Measurements from ENCODE around the gene DOP1B. TPM values are rescaled to one million over a fixed set of nuclear protein-coding genes. Genes with fewer than 3 reads are reported as not detected.

DOP1B gene
- total RNA-seq, 1 experiment from 2014 or later, result 15.1 TPM

DNA sequence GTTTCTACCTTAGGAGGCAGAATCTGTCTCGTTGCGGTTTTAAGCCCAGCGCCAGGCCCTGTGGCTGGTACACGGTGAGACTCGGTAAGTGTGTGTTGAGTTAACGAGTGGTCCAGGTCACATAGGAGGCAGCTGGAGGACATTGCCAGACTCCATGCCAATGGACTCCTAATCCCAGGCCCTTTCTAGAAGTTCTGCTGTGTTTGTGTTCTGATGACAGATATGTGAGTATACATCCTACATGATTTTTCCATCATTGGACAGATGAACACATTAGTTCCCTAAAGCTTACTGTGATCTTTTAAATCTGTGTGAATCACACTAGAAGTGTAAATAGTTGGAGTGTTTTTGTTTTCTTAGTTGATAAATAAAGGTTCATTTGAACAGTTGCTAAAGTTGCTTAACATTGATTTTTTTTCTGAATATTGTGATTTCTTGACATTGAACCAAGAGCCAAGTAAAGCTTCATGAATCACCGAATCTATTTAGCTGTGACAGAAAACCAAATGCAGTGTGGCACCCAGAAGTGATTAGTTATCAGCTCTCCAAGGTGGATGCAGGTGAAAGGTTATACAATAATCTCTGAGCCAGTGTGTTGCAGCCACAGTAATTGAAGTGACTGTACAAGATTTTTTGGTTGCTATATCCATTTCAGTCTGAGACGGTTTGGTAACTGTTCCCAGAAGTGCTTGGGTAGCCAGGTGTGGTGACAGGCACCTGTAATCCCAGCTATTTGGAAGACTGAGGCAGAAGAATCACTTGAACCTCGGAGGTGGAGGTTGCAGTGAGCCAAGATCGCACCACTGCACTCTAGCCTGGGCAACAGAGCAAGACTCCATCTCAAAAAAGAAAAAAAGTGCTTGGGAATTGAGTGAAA is 46.3 kb downstream of the DOP1B start:
- Histone ChIP-seq H3K4me1 (replicated peaks; ENCODE audit: insufficient read depth) (peaks cover 48% of the 10 kb centered on the region), H3K4me2 (peak overlapping the region; percentile 68), H3K4me3 (no peak overlapping the region; the same call in 1 of the 2 replicates), H3K27ac (peak overlapping the region; percentile 90), H2AFZ (no peak overlapping the region), H3K36me3 (ENCODE audit: low read depth) (no peaks in the 10 kb centered on the region), H3K27me3 (ENCODE audit: insufficient read depth, low read depth) (no peaks in the 10 kb centered on the region), H3F3A (ENCODE audit: insufficient read depth, low read depth) (peaks cover 34% of the 10 kb centered on the region), H3K9me3 (ENCODE audit: insufficient read depth, low read depth) (no peaks in the 10 kb centered on the region), H3K9me2 (ENCODE audit: insufficient read depth) (no peaks in the 10 kb centered on the region), H3K79me2 (ENCODE audit: low read depth) (no peaks in the 10 kb centered on the region), H4K20me1 (ENCODE audit: insufficient read depth) (no peaks in the 10 kb centered on the region)
- BruUV-seq (replicated peaks), result no TSS peak
- DNase-seq, result peak; percentile 16 to 58
- intact Hi-C loops (cut with micrococcal nuclease; ENCODE audit: unreplicated experiment), result loop anchor here (1.0 to 2.0 kb wide), 2 partner anchors 14 to 48 kb away; no protein-coding TSS in a partner anchor
- ChIA-PET POLR2A (ENCODE audit: unreplicated experiment) (interaction anchor here (0.7 kb wide), 2 partner anchors 15 to 117 kb away, joined by 4 to 19 read pairs; partner anchors contain the start of gene MORC3), CTCF (interaction anchor here (0.6 to 1.6 kb wide), 3 partner anchors 10 to 117 kb away, joined by 3 to 5 read pairs (median 4); partner anchors contain the start of gene MORC3)
- TF ChIP-seq, protein P1, sequence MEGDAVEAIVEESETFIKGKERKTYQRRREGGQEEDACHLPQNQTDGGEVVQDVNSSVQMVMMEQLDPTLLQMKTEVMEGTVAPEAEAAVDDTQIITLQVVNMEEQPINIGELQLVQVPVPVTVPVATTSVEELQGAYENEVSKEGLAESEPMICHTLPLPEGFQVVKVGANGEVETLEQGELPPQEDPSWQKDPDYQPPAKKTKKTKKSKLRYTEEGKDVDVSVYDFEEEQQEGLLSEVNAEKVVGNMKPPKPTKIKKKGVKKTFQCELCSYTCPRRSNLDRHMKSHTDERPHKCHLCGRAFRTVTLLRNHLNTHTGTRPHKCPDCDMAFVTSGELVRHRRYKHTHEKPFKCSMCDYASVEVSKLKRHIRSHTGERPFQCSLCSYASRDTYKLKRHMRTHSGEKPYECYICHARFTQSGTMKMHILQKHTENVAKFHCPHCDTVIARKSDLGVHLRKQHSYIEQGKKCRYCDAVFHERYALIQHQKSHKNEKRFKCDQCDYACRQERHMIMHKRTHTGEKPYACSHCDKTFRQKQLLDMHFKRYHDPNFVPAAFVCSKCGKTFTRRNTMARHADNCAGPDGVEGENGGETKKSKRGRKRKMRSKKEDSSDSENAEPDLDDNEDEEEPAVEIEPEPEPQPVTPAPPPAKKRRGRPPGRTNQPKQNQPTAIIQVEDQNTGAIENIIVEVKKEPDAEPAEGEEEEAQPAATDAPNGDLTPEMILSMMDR (conservative IDR thresholded peaks at IDR 0.05), result no peak
- no peak for TF ChIP-seq EZH2 (IDR thresholded peaks at IDR 0.05; ENCODE audit: low read depth)

DNA sequence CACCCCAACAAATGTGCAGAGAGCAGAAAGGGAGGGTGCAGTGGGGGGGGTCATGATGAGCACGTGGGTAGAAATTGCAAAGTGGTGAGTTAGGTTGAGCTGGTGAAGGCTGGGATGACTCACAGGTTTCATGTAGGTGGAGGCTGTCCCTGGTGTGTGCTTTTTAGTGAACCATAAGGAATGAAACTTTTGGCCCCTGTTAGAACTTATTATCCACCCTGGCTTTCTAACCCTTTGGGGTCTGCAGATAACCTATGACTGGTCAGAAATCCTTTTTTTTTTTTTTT is 46.9 kb downstream of the DOP1B start:
- H3K27ac ChIP-seq, result peak overlapping the region; percentile 90
- peak overlapping the region; percentile 68 for H3K4me2 ChIP-seq
- peaks cover 51% of the 10 kb centered on the region for H3K4me1 ChIP-seq (replicated peaks; ENCODE audit: insufficient read depth)
- H3F3A ChIP-seq (ENCODE audit: insufficient read depth, low read depth), result peaks cover 34% of the 10 kb centered on the region
- peak; percentile 57 to 78 for DNase-seq
- no peaks in the 10 kb centered on the region for H3K27me3 ChIP-seq (ENCODE audit: insufficient read depth, low read depth)
- no peak overlapping the region for H2AFZ ChIP-seq
- H3K36me3 ChIP-seq (ENCODE audit: low read depth), result no peaks in the 10 kb centered on the region
- H4K20me1 ChIP-seq (ENCODE audit: insufficient read depth), result no peaks in the 10 kb centered on the region
- no TSS peak for BruUV-seq (replicated peaks)
- H3K9me2 ChIP-seq (ENCODE audit: insufficient read depth), result no peaks in the 10 kb centered on the region
- no peaks in the 10 kb centered on the region for H3K79me2 ChIP-seq (ENCODE audit: low read depth)
- TF ChIP-seq, protein P1 (conservative IDR thresholded peaks at IDR 0.05), result no peak
- no peak for TF ChIP-seq EZH2 (IDR thresholded peaks at IDR 0.05; ENCODE audit: low read depth)
- H3K9me3 ChIP-seq (ENCODE audit: insufficient read depth, low read depth), result no peaks in the 10 kb centered on the region
- CTCF ChIA-PET, result interaction anchor here (0.5 to 1.6 kb wide), 4 partner anchors 10 to 76 kb away, joined by 3 to 5 read pairs (median 4); no protein-coding TSS in a partner anchor
- no peak overlapping the region for H3K4me3 ChIP-seq
- intact Hi-C loops (cut with micrococcal nuclease; ENCODE audit: unreplicated experiment), result loop anchor here (1.0 to 2.0 kb wide), 2 partner anchors 15 to 48 kb away; no protein-coding TSS in a partner anchor
- POLR2A ChIA-PET (ENCODE audit: unreplicated experiment), result interaction anchor here (0.6 to 0.7 kb wide), 4 partner anchors 63 to 1110 kb away, joined by 4 to 19 read pairs (median 8); partner anchors contain the start of gene MORC3

DNA sequence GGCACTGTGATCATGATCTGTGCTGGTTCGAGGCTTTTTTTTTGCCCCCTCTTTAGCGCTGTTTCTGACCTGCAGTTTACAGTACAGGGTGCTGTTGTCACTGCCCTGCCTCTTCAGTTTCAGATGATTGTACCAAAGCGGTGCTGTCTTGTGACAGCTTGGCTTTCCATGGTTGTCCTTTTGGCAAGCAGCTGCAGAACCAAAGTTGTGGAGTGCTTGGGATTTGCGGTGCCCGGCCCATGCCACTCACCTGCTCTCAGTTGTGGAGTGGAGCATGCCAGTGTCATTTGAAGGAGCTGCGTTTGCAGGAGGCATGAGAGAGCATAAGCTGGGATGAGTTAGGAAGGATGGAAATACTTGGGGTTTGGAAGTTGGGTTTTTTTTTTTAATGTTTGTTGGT is 48.4 kb downstream of the DOP1B start:
- POLR2A ChIA-PET (ENCODE audit: unreplicated experiment), result no interaction called here
- intact Hi-C loops (cut with micrococcal nuclease; ENCODE audit: unreplicated experiment), result loop anchor here (5.0 kb wide), 2 partner anchors 117 to 143 kb away; partner anchors contain the start of genes MORC3 and SETD4

More for the DNA sequence above, 48.4 kb downstream of the DOP1B start:
- no peak for DNase-seq
- H3F3A ChIP-seq (ENCODE audit: insufficient read depth, low read depth), result peaks cover 38% of the 10 kb centered on the region
- CTCF ChIA-PET, result no interaction called here
- no TSS peak for BruUV-seq (replicated peaks)
- no peaks in the 10 kb centered on the region for H3K36me3 ChIP-seq (ENCODE audit: low read depth)
- H3K9me3 ChIP-seq (ENCODE audit: insufficient read depth, low read depth), result no peaks in the 10 kb centered on the region
- H3K27me3 ChIP-seq (ENCODE audit: insufficient read depth, low read depth), result no peaks in the 10 kb centered on the region
- H3K4me2 ChIP-seq, result no peak overlapping the region
- H3K9me2 ChIP-seq (ENCODE audit: insufficient read depth), result no peaks in the 10 kb centered on the region
- H3K4me1 ChIP-seq (replicated peaks; ENCODE audit: insufficient read depth), result peaks cover 59% of the 10 kb centered on the region
- no peak overlapping the region for H3K27ac ChIP-seq
- TF ChIP-seq, protein P1 (conservative IDR thresholded peaks at IDR 0.05), result no peak
- TF ChIP-seq EZH2 (IDR thresholded peaks at IDR 0.05; ENCODE audit: low read depth), result no peak
- H3K79me2 ChIP-seq (ENCODE audit: low read depth), result no peaks in the 10 kb centered on the region
- no peaks in the 10 kb centered on the region for H4K20me1 ChIP-seq (ENCODE audit: insufficient read depth)
- H3K4me3 ChIP-seq, result no peak overlapping the region
- H2AFZ ChIP-seq, result no peak overlapping the region

All from PC-9 (cell line).